Measurements from ENCODE around the gene MIEF2.
A peak's percentile ranks its signal among the peaks of the same experiment; 100 is the strongest.
"Not testable (repeated sequence)": the region's sequence is repeated elsewhere in the genome, so short reads cannot be mapped to it uniquely, and the experiment has no call there.

The MIEF2 gene

GRCh38 chr17:18260332-18261145 is at the start of gene MIEF2:
MIEF2 (plus strand) TSS chr17:18260662; CDS start chr17:18262721, 2,059 bp downstream.
- DNase-seq: peak; percentile 93 to 94

DNA sequence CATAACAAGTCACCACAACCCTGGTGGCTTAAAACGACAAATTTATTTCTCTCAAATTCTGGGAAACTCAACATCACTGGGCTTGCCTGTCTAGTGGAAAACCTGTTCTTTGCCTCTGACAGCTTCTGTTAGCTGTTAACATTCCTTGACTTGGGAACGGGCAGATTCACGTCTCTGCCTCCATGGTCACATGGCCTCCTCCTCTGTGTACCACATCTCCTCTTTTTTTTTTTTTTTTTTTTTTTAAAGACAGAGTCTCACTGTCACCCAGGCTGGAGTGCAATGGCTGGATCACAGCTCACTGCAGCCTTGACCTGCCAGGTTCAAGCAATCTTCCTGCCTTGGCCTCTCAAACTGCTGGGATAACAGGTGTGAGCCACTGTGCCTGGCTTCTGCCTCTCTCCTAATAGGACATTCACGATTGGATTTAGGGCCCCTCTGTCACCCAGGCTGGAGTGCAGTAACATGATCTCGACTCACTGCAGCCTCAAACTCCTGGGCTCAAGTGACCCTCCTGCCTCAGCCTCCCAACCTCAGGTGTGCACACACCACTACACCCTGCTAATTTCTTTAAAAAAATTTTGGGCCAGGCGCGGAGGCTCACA is 46.7 kb upstream of the MIEF2 start:
- DNase-seq: no peak

- DNase-seq: not testable (repeated sequence)
Observed at GRCh38 chr17:18216906-18217305, 43.6 kb upstream of the MIEF2 start.

DNA sequence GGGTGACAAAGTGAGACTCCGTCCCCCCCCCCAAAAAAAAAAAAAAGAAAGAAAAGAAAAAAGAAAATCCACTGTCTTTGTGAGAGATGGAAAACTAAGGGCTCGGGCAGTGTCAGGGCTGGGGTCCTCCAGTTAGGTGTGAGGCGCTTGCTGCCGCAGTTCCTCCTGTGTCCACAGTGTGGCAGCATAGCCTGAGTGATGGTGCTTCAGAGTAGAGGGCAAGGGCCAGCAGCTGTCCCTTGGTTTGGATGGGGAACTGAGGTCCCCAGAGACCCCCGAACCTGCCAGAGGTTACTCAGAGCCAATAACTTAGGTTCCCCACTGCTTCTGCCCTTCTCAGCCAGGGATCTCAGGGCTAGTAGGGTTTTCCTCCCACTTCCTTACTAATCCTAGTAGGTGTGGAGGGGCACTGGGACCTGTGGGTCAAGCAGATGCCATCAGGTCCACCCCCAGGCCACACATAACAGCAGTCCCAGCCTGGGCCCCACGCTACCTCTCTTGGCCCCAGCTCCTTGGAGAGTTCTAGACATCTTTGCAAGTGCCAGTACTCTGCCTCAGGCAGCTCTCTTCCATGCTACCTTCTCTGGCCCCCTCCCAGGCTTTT is 42.9 kb upstream of the MIEF2 start:
- DNase-seq: peak; percentile 79 to 83

GRCh38 chr17:18218756-18219415 is 41.6 kb upstream of the MIEF2 start:
- DNase-seq: no peak

GRCh38 chr17:18224053-18224386 is 36.4 kb upstream of the MIEF2 start:
- no peak for DNase-seq

GRCh38 chr17:18224387-18225120 is 35.9 kb upstream of the MIEF2 start:
- no peak for DNase-seq

- DNase-seq: peak; percentile 96 to 98
Observed at GRCh38 chr17:18225121-18225641, 35.3 kb upstream of the MIEF2 start, which contains the start of gene LLGL1. LLGL1 (plus strand) TSS chr17:18225635; CDS start chr17:18225683, 48 bp downstream.

- no peak for DNase-seq
Observed at GRCh38 chr17:18225642-18226283, 34.7 kb upstream of the MIEF2 start.

GRCh38 chr17:18226284-18226945 is 34.0 kb upstream of the MIEF2 start:
- DNase-seq: peak in 1 of 2 donors; percentile 14

DNA sequence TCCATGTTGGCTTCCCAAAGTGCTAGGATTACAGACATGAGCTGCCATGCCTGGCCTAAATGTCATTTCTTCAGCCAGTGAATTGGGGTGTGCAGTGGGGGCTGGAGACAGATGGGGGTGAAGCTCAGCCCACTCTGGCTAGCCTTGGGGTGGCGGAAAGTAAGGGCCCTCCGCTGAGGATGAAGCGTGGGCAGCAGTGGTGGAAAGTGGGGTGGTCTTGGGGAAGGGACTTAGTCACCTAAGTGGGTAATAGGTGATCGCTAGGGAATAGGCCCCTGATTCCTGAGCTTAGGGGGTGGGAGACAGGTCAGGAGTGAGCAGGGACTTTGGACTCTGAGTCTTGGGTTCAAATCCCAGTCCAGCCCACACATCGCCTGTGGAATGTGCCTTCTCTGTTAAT is 32.8 kb upstream of the MIEF2 start:
- DNase-seq: no peak

- DNase-seq: no peak
Observed at GRCh38 chr17:18228176-18228682, 32.2 kb upstream of the MIEF2 start.

DNA sequence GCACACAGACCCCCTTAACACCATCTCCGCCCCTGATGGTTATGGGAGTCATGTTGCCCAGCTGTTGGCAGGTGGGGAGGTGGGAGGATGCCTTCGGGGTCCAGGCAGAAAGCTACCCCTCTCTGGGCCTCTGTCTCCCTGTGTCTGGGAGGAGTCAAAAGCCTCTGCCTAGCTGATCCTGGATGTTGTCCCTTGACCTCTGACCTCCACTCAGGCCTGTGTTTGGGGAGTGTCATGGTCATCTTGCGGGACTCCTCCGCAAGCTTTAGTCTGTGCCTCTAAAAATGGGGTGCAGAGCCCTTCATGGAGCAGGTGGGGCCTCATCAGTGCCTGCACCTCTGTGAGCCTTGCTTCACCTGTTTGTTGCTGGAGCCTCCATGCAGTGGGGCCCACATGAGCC is 31.2 kb upstream of the MIEF2 start:
- DNase-seq: no peak

DNA sequence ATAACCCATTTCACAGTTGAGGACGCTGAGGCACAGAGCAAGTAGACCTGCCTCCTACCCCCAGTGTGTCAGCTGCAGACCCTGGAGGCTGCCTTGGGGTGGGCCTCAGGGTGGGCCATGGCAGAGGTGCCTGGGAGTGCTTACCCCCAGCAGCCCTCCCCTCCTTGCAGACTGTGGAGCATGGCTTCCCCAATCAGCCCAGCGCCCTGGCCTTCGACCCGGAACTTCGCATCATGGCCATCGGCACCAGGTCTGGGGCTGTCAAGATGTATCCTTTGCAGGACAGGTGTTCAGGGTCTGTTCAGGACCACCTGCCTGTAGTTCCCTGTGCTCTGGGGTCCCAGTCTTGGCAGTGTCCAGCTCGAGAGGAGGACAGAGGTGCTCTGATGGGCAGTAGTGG is 30.7 kb upstream of the MIEF2 start:
- no peak for DNase-seq

GRCh38 chr17:18230288-18231141 is 29.9 kb upstream of the MIEF2 start:
- DNase-seq: no peak

DNA sequence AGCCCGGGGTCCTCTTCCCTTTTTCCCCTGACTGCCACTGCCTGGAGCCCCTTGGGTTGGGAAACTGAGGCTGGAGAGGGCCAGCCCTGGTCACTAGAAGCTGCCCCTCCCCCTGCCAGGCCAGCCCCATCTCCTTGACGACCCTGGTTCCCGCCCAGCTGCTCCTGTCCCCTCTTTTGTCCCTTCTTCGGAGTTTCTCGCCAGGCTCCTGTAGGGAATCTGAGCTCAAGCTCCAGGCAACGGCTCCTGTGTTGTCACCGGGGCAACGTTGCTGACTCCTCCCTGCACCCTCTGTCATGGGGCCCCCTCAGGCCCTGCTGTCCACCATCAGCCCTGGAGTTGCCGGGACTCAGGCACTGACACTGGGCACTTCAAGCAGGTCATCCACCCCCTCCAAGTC is 29.3 kb upstream of the MIEF2 start:
- no peak for DNase-seq

GRCh38 chr17:18233803-18234518 is 26.5 kb upstream of the MIEF2 start:
- DNase-seq: no peak

DNA sequence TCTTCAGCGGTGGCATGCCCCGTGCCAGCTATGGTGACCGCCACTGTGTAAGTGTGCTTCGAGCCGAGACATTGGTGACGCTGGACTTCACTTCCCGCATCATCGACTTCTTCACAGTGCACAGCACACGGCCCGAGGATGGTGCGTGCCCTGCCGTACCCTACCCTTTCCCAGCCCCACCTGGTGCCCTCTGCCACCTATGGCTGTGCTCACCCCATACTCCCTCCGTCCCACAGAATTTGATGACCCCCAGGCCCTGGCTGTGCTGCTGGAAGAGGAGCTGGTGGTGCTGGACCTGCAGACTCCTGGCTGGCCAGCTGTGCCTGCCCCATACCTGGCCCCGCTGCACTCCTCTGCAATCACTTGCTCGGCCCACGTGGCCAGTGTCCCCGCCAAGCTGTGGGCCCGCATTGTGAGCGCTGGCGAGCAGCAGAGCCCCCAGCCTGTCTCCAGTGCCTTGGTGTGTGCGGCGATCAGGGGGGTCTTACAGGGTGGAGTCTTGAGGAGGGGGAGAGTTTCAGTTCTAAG is 25.5 kb upstream of the MIEF2 start:
- no peak for DNase-seq

DNA sequence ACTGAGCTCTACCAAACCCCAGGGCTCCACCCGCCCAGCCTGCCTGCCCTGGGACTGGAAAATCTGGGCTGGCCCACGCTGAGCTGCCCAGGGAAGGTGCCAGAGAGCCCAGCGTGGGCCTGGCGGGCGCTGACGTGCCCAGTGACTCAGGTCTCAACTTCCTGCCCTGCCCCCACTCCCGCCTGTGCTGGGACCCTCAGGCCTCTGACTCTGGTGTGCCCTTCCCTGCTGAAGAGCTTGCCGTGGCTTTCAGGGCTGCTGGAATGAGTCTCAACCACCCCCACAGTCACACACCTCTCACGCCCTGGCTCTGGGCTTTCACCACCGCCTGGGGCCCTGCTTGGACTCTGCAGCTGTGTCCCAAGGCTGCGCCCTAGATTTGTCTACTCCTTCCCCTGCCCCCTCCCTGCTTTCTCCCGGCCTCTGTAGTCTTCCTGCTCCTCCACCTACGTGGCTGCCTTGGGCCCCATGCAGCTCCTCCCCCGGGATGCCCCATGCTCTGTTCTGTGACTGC is 24.7 kb upstream of the MIEF2 start:
- DNase-seq: peak; percentile 40 to 57

Data from stimulated activated CD4-positive, alpha-beta T cell treated with anti-CD3 and anti-CD28 coated beads, Interleukin-2, amount 100 ng/mL, for 24 hours (primary cell).